ENCODE data around the gene CHRNA4. TPM values are rescaled to one million over a fixed set of nuclear protein-coding genes. Genes with fewer than 3 reads are reported as not detected.

CHRNA4 gene
- total RNA-seq, 1 donor from 2014 or later, result not detected

DNA sequence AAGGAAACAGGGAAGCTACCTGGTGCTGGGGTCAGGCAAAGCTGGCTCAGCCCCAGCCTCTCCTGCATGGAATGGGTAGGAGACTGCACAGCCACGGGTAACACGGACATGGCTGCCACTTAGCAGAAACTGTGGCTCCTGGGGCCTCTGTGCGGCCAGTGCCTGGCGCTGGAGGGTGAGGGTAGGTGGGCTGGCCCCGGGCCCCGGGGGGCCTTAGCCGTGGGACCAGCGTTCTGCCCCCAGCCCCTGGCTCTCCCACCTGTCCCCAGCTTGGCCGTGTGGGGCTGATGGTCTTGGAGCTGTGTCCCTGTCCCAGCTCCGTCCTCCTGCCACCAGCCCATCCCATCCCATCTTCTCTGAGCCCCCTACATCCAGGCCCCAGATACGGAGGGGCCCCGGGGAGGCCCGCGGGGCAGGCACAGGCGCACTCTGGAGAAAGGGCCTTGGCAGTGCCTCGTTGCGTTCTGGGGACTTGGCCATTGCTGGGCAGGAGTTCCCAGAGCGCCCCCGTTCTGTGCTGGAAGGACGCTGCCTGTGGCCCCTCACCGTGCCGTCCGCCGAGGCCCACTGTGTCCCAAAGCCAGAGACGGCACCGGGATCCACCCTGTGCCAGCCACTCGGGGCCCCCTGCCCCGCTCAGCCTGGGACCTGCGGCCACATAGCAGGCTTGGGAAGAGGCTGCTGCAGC is 12.2 kb downstream of the CHRNA4 start:
- no peak for DNase-seq
- intact Hi-C loops (cut with DNase I), result no loop called here
- H3K27me3 ChIP-seq (ENCODE audit: low read depth), result peaks cover 44% of the 10 kb centered on the region

DNA sequence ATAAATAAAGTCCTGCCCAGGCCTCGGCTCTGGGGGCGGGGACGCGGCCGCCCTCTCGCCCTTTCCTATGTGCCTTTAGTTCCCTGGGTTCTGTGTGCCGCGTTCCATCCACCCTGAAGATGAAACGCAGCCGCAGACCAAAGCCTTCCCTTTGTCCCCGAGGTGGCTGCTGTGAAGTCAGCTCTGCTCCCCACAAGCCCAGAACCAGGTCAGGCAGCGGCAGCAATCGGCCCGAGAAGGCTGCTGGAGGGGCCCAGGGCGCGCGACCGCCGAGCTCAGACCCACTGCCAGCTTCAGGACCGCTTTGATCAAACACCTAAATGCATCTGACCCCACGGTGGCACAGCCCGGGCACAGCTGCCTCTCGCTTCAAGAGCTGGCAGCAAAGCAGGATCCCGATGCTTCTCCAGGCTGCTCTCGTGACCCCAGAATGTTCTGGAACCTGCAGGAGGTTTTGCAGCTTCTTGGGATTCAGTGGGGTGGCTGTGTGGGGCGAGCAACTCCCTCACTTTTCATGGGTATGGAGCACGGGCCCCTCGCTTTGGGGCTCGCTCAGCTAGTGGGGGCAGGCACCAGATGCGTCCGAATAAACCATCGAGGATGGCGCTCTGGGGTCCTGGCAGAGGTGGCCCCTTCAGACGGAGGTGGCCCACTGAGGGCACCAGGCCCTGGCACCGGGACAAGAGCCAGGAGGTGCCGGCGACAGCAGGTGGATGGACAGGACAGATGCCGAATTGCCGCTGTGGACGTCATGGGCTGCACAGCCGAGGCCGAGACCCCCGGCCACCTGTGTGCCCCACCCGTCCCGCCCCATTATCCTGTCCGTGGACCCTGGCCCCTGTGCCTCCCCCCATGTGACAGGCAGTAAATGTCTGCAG is 13.0 kb downstream of the CHRNA4 start:
- ATAC-seq (no peak), DNase-seq (no peak)
- intact Hi-C loops (cut with DNase I), result no loop called here
- Histone ChIP-seq H3K27ac (no peak overlapping the region), H3K4me3 (no peak overlapping the region), H3K27me3 (ENCODE audit: low read depth) (peaks cover 44% of the 10 kb centered on the region), H3K36me3 (no peaks in the 10 kb centered on the region), H3K9me3 (no peaks in the 10 kb centered on the region), H3K4me1 (peaks cover 6% of the 10 kb centered on the region)
- TF ChIP-seq, protein P1, sequence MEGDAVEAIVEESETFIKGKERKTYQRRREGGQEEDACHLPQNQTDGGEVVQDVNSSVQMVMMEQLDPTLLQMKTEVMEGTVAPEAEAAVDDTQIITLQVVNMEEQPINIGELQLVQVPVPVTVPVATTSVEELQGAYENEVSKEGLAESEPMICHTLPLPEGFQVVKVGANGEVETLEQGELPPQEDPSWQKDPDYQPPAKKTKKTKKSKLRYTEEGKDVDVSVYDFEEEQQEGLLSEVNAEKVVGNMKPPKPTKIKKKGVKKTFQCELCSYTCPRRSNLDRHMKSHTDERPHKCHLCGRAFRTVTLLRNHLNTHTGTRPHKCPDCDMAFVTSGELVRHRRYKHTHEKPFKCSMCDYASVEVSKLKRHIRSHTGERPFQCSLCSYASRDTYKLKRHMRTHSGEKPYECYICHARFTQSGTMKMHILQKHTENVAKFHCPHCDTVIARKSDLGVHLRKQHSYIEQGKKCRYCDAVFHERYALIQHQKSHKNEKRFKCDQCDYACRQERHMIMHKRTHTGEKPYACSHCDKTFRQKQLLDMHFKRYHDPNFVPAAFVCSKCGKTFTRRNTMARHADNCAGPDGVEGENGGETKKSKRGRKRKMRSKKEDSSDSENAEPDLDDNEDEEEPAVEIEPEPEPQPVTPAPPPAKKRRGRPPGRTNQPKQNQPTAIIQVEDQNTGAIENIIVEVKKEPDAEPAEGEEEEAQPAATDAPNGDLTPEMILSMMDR (IDR thresholded peaks at IDR 0.05), result no peak

More for the DNA sequence above, 12.2 kb downstream of the CHRNA4 start:
- ATAC-seq, result no peak
- Histone ChIP-seq H3K36me3 (no peaks in the 10 kb centered on the region), H3K27ac (no peak overlapping the region), H3K4me1 (peaks cover 6% of the 10 kb centered on the region), H3K4me3 (no peak overlapping the region), H3K9me3 (no peaks in the 10 kb centered on the region)
- TF ChIP-seq, protein P1 (IDR thresholded peaks at IDR 0.05), result no peak

DNA sequence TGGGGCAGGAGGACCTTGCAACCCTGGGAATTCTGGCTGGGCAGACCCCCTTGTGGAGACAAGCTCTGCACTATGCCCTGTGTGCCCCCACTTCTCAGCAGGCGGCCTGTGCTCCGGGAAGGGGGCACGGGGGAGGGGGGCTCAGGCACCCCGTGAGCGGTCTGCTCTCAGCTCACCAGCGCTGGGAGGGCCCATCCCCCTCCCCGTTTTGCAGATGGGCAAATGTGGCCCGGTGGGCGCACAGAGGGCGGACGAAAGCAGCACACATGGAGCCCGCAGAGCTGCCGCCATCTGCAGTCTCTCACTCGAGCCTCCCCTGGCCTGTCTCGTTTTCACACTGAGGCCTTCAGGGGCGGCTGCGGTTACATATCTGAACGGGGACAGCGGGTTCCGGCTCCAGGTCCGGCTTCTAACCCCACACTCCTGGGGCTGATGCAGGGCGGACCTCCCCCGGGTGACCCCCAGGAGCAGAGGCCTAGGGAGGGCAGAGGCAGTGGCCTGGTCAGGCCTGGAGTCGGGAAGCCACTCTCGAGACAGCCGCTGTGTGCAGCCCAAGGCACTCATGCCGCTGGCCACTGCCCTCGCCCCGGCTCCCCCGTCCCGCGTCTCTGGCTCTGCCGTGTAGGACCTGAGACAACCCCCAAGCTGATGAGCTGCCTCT is 13.9 kb downstream of the CHRNA4 start:
- Histone ChIP-seq H3K4me3 (no peak overlapping the region), H3K9me3 (no peaks in the 10 kb centered on the region)
- TF ChIP-seq, protein P1 (IDR thresholded peaks at IDR 0.05), result no peak

DNA sequence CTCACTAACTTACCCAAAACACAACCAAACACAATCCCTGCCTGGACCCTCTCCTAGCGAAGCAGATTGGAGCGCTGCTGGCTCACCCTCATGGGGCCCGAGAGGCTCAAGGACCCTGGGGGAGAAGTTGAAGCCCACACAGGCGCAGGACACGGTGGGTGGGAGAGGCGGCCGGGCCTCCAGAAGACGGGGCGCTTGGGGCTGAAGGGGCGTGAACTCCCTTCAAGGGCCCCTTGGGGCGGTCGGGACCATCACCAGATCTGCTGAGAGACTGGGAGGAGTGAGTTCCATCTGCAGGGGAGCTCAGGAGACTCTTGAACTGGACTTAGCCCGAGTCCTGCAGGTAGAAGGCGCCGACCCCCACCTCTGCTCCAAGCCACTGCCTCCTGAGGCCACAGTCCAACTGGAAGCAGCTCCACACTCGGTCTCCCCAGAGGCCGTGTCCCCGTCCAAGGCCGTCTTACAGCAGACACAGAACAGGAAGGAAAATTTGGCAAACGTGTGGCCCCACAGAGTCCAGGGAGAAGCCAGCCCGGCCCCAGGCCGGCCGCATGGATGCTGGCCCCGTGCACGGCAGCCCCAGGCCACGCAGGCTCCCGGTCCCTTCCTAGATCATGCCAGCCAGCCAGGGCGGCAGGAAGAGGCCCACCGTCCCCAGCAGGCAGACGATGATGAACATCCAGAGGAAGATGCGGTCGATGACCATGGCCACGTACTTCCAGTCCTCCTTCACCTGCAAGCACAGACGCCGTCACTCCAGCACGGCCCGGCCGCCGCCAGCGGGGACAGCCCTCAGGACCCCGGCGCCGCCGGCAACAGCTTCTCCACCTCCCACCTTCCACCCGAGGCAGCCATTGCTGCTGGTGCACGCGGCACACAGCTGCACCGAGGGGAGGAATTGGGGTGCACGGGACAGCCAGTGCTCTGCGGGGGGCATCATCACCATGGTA is 14.7 kb downstream of the CHRNA4 start:
- intact Hi-C loops (cut with DNase I), result no loop called here
- Histone ChIP-seq H3K36me3 (no peaks in the 10 kb centered on the region), H3K4me3 (no peak overlapping the region), H3K9me3 (no peaks in the 10 kb centered on the region), H3K27ac (no peak overlapping the region), H3K4me1 (peaks cover 6% of the 10 kb centered on the region), H3K27me3 (ENCODE audit: low read depth) (peaks cover 38% of the 10 kb centered on the region)
- TF ChIP-seq, protein P1 (IDR thresholded peaks at IDR 0.05), result no peak
- no peak for ATAC-seq
- DNase-seq, result no peak

More for the DNA sequence above, 13.9 kb downstream of the CHRNA4 start:
- H3K4me1 ChIP-seq, result peaks cover 6% of the 10 kb centered on the region
- H3K27ac ChIP-seq, result no peak overlapping the region
- no peak for ATAC-seq
- intact Hi-C loops (cut with DNase I), result no loop called here
- no peak for DNase-seq
- peaks cover 38% of the 10 kb centered on the region for H3K27me3 ChIP-seq (ENCODE audit: low read depth)
- H3K36me3 ChIP-seq, result no peaks in the 10 kb centered on the region

All from lower lobe of right lung (tissue), 2 donors.